HTERT RPE-1 (cell line): ENCODE measurements around the gene UNC119B.

Experiments
- in situ Hi-C: fragments of 300-500 bp; cut with MboI; formaldehyde crosslinking; loops from 4 replicates; pipeline ENCODE4 v1.14.3; 2020; ENCODE audit warnings: low sequenced_read_pairs

Gene UNC119B

DNA sequence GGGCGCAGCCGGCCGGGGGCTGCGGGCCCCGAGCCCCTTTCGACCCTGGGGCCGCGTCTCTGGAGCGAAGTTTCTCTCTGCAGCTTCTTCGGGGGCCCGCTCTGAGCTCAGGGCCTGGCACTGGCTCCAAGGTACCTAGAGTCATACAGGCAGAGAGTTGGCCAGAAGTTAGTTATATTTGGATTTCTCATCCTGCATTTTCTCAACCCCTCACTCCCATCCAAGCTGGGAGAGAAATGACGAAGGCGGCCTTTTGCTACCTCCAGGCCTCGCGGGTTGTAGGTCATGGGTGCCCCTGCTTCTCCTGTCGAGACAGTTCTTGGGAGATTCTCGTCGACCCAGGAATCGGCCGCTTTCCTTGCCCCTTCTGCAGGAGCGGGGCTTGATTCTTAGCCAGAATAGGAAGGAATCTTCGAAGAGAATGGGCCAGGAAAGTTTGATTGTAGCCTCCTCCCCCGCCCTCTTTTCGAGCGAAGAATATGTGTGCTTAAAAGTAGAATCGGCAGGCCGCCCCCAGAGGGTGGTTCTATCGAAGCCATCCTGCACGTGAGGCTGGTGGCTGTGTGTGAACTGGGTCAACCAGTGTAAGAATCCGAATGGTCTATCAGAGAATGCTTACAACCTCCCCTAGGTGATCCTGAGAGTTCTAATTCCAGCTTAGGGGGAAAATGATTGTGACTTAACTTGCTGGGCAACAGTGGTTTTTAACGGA is 22.5 kb upstream of the UNC119B start:
- in situ Hi-C loops = no loop called here

GRCh38 chr12:120688527-120689071 is 21.7 kb upstream of the UNC119B start:
- in situ Hi-C loops = no loop called here

GRCh38 chr12:120689397-120690082 is 20.7 kb upstream of the UNC119B start:
- in situ Hi-C loops = no loop called here

DNA sequence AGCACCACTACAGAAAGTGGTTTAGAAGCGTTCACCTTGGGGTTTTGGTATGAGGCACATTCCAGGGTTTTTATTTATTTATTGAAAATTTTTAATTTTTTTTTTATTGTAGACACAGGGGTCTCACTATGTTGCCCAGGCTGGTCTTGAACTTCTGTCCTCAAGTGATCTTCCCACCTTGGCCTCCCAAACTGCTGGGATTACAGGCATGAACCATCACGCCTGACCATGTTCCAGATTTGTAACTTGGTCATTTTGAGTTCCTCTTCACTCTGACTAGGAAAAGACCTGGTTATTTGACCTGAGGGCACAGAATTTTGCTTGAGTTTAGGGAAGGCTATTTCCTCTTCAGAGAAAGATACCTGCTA is 20.2 kb upstream of the UNC119B start:
- in situ Hi-C loops = no loop called here

DNA sequence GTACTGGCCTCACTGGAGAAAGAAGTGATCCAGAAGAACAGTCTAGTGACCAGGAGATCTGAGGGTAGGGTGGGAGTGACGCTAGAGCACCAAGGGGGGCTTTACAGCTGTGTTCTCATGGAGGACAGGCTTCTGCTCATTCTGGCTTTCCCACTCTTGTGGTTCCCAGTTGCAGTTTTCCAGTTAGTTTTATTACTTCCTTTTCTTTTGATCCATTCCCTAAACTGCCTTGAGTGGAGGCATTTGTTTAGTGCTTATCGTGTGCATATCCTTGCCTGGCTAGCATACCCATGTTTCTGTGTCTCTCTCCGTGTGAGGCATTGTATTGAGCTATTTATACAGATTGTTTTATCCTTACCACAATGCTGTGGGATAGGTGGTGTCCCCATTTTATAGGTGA is 19.3 kb upstream of the UNC119B start:
- in situ Hi-C loops = no loop called here

DNA sequence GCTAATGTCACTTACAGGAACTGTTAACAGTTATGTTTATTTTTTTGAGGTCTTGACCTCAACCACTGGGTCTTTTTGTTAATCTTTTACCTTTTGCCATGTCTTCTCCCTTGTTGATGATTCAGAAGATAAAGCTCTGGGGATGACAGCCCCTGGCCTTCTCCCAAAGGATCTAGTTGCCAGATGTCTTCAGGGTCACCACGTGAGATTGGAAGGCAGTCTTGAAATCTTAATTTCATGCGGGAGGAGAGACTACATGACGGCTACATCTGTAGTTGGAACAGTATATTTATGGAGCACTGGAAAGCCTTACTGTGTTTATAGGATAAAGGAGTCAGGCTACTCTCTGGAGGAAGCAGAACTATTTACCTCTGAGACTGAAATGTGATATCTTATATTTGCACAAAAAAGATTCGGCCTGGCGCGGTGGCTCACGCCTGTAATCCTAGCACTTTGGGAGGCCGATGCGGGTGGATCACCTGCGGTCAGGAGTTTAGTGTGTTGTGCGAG is 17.7 kb upstream of the UNC119B start:
- in situ Hi-C loops = no loop called here

GRCh38 chr12:120693848-120694247 is 16.4 kb upstream of the UNC119B start:
- in situ Hi-C loops = no loop called here

- in situ Hi-C loops = no loop called here
Observed at GRCh38 chr12:120696626-120697025, 13.6 kb upstream of the UNC119B start.

GRCh38 chr12:120697344-120697743 is 12.9 kb upstream of the UNC119B start:
- in situ Hi-C loops = no loop called here

DNA sequence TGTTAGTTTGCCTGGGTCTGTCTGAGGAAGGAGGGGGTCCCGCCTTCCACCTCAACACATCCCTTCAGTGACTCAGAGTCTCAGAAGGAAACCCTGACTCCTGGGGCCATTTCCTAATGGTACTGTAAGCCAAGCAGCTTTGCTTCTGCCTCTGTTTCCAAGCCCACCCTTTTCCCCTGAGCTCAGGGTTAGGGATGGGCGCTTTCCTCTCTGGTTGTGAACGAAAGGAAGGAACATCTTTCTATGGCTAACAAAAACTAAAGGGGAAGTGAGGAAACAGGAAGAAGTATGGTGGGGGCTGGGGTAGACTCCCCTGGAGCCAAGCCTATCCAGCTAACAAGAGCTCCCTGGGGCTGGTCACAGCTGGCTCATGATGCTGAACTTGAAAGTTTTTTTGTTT is 11.6 kb upstream of the UNC119B start:
- in situ Hi-C loops = no loop called here

DNA sequence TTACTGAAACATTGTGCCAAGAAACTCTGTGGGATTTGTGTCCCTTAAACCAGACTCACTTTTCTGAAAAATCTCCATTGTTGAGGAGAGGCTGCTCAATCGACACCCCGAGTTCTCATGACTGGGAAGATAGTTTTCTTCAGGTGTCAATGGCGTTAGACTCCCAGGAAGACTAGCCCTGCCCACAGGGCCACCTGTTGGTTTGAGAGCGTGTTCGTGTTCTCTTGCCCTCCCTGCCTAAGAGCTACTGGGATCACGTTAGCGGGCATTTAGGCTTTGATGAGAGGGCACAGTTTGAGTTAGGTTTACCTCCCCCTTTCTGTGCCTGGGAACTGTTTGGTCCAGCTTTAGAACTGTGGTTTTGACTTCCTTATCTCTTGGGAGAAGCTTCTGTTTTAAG is 10.7 kb upstream of the UNC119B start:
- in situ Hi-C loops = no loop called here

GRCh38 chr12:120700886-120701285 is 9.4 kb upstream of the UNC119B start:
- in situ Hi-C loops = no loop called here

GRCh38 chr12:120702637-120703036 is 7.6 kb upstream of the UNC119B start:
- in situ Hi-C loops = no loop called here

- in situ Hi-C loops = no loop called here
Observed at GRCh38 chr12:120703311-120703942, 6.8 kb upstream of the UNC119B start.

- in situ Hi-C loops = no loop called here
Observed at GRCh38 chr12:120705618-120706017, 4.6 kb upstream of the UNC119B start.

DNA sequence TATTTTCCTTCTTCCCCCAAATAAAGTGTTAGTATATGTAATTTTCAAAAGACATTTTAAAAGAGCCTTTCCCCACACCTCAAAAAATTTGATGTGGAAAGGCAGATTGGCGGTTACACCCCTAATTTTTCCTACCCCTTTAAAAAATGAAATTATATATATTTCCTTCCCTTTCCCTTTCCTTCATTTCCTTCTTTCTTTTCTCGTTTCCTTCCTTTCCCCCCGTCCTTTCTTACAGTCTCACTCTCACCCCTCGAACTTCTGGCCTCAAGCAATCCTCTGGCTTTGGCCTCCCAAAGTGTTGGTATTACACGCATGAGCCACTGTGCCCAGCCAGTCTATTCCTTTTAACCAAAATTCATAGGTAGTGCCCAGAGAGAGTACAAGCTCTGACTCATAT is 4.2 kb upstream of the UNC119B start:
- in situ Hi-C loops = no loop called here

DNA sequence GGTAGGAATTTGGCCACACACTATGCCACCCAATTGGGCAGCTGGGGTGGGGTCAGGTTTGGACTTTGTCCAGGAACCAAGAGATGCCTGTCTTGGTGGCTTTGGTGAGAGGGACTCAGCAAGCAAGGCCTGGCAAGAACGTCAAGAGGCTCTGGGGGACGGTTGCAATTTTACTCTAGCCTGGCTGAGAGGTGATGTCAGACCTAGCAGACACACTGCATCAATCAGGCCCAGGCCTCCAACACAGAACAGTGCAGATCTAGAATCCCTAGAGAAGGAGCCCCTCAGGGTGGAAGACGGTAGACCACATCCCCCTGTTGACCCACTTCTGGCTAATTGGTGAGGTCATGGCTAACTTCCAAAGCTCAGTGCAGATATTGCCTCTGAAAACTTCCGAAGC is 1.6 kb upstream of the UNC119B start:
- in situ Hi-C loops = no loop called here

DNA sequence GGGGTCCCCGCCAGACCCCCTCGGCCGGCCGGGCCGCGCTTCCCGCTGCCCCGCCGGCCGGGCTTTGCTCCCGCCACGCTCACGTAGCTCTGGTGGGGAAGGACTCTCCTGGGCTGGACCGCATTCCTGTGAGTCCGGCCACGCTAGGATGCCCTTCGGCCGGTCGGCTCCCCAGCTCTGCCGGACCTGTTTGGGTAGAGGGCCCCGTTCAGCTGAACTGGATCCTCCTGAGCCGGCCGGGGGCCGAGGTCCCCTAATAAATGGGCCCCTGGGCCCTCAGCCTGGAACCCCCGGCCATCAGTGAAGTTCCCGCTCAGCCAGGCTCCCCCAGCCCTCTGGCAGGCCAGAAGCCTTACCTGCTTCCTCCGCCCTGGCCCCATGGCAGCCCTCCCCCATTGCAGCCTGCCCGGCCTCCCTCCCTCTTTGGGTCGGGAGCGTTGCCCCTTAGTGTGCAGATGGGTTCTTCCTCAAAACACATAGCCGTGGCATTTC is 593 bp downstream of the UNC119B start:
- in situ Hi-C loops = no loop called here

GRCh38 chr12:120711411-120711810 is 1.2 kb downstream of the UNC119B start:
- in situ Hi-C loops = no loop called here

GRCh38 chr12:120712610-120713009 is 2.4 kb downstream of the UNC119B start:
- in situ Hi-C loops = no loop called here

GRCh38 chr12:120713861-120714482 is 3.7 kb downstream of the UNC119B start:
- in situ Hi-C loops = no loop called here
